GM18858 (cell line): ENCODE results near the gene GLB1L.

ENCODE experiments used
- ATAC-seq: cut with Tn5 transposase; IDR thresholded peaks from one replicate; pipeline ENCODE4 v1.9.1; 2021; ENCODE audit not compliant: unreplicated experiment

Gene GLB1L

DNA sequence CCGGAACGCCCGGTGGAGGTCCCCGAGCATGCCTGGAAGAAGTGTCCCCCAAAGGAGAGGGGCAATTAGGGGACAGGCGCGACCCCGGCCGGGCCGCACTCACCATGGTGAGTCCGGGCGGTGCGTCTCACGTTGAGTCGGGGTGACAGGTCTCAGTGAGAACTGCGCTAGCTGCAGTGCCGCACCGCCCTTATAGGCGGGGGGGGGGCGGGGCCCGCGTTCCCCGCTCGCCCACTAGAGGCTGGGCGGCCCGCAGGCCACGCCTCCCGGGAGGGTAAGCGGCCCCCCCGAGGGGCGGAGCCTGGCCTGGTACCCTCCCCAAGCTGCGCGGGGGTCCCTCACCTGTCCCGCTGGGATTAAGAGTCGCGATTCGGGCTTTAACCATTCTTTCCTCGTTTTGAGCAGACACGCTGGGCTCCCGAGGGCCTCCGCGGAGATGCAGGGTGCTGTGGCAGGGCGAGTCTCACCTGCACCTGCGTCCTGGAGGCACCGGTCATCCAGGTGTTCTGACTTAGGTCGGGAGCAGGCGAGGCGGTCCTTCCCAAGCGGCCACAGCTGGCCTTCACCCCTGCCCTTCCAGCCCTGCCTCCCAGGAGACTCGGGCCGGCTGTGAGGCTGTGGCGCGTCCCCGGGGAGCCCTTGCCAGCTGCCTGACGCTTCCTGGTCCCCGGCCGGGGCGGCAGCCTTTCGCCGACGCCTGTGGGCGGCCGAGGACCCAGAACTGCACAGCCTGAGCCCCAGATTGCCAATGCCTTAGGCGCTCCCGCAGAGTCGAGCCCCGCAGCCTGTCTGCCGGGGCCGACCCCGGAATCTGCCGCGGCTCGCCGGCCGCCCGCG lies 8.7 kb upstream of the GLB1L start, which contains the start of gene TUBA4A:
TUBA4A (minus strand) TSS at position 166 of the 837 bp plus-strand sequence; CDS start at position 106, 60 bp downstream.
- peak; percentile 33 for ATAC-seq

DNA sequence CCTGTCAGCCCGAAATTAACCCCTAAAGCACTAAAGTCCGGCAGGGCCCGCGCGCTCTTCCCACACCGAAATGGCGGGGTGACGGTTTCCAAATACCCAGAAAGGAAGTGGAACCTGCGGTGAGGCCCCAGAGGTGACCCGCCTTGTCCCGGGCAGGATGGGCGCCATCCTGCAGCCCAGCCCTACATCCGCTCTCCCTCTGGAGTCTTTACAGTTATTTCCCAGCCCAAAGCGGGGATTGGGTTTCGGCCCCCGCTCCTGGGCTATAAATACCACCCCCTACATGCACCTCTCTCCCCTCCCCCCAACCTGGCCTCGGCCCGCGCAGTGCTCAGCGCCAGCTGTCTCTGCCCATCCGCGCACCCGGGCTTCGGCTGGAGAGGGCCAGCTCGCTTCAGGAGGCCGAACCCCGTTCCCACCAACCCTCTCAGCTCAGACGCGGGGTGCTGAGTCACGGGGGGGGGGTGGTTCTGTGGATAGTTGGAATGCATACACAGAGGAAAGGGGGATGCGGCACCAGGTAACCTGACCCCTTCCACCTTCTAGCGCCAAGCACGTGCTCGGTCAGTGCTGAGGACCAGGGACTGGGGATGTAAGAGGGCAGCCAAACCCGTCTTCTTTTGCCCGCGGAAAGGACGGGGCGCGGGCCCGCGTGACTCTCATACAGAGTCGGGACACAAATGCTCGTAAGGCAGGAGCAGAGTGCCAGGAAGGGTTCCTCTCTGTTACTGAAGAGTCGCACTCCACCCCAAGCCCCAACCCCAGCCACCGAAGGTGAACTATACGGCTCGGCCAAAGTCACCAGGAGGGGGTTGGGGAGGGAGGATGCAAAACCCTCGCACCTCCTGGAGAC lies 7.9 kb upstream of the GLB1L start, which contains the start of gene TUBA4B:
TUBA4B (plus strand) TSS at position 344 of the 853 bp plus-strand sequence; CDS start at position 509, 165 bp downstream.
- no peak for ATAC-seq

DNA sequence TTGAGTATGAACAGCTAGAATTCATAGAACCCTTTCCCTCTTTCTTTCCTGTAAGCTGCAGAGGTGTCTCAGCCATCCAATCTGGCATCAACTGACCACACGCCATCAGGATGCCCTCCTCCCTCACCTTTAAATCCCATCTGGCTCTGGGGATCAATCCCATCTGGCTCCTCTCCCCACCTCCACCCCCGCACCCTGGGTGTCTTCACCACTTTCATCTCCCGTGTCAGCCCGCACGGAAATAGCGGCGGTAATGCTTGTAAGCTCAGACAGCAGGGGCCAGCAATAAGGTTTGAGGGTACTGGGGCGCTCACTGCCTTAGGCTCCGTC lies 7.3 kb upstream of the GLB1L start:
- no peak for ATAC-seq

DNA sequence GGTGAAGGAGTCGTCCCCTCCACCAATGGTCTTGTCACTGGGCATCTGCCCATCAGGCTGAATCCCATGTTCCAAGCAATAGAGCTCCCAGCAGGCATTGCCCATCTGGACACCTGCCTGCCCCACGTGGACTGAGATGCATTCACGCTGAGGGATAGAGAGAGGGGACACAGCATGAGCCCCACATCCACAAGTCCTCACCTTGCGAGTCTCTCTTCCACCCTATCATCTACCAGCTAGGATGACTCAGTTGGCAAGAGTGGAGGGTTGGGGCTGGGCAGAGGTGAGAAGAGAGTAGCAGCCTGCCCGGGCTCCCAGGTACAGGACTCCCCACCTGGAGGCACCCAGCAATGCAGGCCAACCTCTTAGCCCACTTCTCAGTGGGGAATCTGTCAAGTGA lies 6.8 kb upstream of the GLB1L start:
- ATAC-seq = no peak

DNA sequence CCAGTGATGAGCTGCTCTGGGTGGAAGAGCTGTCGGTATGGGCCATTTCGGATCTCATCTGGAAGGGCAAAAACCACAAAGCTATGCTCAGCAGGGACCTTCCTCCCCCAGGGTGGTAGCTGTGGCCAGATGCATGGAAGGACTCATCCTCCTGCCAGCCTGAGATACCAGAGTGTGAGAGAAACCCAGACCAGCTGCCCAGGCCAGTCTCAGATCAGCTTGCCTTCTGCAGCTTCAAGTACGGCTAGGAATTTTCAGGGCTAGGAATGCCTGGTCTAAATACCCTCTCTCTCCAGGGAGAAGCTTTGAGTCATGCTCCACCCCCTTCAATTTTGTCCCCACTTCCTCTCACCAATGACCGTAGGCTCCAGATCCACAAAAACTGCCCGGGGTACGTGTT lies 6.4 kb upstream of the GLB1L start:
- no peak for ATAC-seq

DNA sequence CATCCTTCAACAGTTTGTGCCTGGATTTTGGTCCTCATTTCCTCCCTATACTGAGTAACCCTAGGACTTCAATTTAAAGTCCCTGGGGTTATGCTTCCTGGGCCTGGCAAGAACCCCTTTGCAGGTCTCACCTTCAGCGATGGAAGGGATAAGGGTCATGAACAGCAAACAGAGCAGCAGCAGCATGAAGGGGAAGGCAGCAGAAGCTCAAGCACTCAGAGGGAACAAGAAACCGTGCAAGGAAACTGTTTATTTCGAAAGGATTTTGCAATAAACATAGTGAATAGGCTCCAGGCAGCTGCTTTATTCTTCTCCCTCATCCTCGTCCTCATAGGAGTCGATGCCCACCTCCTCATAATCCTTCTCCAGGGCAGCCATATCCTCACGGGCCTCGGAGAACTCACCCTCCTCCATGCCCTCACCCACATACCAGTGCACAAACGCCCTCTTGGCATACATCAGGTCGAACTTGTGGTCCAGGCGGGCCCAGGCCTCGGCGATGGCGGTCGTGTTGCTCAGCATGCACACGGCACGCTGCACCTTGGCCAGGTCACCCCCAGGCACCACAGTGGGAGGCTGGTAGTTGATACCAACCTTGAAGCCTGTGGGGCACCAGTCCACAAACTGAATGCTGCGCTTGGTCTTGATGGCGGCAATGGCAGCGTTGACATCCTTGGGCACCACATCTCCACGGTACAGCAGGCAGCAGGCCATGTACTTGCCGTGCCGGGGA lies 5.0 kb upstream of the GLB1L start:
- ATAC-seq = no peak

DNA sequence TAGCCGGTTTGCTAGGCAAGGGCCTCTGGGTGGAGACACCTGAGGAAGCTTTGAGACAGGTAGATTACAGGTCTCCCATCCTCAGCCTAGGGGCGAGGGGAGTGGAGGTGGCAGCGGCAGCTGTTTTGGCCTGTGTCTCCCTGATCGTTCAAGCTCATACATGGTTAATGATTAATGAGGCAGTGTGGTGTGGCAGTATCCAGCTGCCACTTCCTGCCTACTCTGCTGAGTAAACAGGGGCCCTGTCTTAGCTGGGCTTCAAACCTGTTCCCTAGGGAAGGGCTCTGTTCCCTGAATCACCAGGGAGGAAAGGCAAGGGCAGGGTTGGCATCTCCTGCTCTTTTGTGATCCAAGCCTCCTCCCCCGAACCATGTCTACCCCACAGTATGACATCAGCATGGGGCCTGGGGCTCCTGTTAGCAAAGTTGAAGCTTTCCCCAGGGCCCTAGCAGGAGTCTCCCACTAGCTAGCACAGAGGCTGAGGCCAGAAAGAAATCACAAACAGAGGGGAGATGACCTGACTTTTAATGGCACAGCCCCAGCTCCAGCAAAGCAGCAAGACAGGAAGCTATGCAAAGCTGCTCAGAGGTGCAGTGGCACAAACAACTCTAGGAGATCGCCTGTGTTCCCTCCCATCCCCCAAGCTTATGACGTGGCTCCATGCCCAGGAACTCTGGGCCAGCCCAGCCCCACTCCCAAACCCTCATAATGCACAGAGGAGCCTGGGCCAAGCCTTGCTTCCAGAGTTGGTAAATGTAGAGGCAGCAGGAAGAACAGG lies 4.1 kb upstream of the GLB1L start:
- peak; percentile 32 for ATAC-seq

DNA sequence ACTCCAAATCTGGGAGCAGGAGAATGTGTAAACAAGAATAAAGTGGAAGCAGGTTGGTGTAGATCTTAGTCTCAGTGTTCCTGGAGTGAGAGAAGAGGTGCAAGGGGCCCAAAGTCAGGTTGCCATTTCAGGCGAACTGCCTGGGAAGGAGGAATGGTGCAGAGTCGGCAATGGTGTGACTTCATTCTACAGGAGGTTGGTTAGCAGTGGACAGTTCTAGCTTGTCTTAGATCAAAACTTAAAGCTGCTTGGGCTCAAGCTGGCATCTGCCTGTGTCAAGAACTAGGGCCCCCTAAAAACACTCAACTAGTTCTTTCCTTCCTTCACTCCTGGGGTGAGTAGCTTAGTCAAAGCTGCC lies 3.6 kb upstream of the GLB1L start:
- ATAC-seq = no peak

DNA sequence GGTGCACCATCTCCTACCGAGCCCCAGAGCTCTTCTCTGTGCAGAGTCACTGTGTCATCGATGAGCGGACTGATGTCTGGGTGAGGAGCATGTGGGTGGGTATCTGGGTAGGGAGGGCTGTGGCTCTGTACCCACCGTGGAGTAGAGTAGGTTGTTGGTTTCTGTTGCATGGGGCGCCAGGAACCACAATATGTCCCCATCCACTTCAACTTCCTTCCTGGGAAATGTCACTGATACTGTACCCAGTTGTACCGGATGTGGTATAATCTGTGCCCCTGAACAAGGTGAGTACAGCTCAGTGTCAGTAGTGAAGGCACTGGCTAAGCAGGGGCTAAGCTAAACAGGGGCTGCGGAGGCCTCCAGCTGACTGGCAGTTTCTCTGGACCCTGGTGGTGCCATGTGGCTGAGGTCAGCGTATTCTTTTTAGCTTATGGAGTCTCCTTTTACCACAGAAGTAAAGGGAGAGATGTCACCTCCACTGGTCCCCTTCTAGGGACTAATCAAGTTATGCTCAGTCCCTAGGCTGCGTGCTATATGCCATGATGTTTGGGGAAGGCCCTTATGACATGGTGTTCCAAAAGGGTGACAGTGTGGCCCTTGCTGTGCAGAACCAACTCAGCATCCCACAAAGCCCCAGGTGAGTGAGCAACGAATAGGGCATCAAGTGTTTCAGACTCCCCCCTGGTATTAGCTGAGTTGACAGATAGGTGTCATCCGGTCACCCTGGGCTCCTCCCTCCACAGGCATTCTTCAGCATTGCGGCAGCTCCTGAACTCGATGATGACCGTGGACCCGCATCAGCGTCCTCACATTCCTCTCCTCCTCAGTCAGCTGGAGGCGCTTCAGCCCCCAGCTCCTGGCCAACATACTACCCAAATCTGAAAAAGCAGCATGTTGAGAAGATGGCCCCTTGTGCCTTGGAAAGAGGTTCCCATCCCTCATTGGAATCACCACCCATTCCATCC lies 2.7 kb upstream of the GLB1L start:
- ATAC-seq = no peak

DNA sequence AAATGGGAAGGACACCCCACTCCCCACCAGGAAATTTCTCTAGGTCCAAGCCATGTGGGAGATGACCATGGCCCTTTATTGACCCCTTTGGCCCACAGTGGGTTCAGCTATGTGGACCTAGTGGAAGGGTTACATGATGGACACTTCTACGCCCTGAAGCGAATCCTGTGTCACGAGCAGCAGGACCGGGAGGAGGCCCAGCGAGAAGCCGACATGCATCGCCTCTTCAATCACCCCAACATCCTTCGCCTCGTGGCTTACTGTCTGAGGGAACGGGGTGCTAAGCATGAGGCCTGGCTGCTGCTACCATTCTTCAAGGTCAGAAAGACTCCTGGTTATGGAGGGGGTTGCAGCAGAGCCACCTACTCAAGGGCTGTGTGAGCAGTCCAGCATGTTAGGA lies 1.3 kb upstream of the GLB1L start:
- ATAC-seq = no peak

DNA sequence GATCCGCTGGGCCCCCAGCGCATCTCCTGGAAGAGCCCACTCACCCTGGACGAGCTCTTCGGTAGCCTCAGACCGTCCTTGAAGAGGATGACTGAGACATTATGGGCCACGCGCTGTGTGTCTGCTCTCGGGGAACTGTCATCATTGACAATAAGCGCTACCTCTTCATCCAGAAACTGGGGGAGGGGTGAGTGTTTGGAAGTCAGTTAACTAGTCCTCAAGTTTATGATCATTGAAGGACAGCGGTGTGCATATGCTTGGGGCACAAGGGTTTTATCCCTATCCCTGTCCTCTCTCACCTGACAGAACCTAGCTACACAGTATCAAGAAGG lies 621 bp upstream of the GLB1L start:
- no peak for ATAC-seq

DNA sequence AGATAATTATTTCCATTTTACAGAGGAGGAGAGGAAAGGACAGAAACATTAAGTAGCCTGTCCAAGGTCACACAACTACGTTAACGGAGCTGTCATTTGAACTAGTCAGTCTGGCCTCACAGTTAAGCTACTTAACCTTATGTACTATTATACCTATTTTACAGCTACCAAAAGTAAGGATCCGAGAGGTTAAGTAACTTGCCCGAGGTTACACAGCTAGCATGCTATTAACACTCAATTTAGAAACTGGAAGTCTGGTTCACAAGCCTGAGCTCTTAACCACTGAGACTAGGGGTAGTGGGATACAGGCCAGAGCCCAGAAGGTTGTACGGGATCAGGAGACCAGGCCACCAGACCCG lies 476 bp downstream of the GLB1L start:
- no peak for ATAC-seq

DNA sequence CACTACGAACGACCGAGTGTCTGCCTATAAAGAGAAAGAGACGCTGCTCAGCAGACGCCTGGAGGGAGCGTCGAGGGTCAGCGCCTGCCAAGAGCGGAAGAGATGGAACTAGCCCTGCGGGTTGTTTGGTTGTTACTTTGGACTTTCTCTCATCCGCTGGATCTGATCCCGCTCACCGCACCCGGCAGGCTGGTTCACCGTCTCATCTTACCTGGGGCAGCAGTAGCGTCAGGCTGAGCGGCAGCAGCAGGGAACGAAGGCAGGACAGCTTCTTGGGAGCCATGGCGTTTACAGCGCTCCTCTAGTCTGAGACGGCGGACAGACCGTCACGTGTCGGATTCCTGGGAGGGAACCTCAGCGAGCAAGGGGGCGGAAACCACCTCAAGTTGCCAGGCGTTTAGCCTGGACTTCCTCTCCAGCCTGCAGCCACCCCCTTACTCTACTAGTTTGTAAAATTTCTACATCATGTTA lies 1.9 kb downstream of the GLB1L start:
- ATAC-seq = no peak

DNA sequence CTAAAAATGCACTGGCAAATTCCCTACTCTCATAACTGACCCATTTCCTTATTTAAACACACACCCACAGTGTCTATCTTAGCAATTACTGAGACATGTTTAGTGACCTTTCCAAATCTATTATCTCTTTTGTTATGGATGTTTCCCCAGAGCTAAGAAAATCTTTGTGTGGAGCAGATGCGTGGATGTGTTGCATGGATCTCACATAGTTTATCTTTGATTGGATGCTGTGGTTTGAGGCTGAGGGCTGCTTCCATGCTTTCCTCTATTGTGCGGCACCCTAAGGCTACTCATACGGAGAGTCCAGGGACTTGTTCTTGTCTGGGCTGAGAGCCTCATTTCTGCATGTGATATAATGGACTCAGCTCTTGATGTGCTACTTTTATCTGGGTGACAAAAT lies 10.9 kb downstream of the GLB1L start:
- no peak for ATAC-seq

DNA sequence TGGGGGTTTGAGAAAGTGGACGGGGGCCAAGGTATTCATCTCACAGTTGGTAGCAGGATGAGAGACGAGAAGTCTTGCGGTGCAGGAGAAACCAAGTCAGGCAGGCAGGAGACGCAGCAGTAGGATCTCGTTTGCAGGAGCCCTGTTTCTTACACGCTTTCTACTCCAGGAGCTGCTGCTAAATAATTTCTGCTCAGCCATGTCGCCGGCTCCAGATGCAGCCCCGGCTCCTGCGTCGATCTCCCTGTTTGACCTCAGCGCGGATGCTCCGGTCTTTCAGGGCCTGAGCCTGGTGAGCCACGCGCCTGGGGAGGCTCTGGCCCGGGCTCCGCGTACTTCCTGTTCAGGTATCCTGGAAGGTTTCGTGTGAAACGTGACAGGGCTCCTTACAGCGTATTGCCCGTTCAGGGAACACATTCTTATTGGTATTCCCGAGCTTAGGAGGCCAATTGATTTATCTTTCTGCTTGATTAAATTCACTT lies 15.1 kb downstream of the GLB1L start:
- no peak for ATAC-seq

DNA sequence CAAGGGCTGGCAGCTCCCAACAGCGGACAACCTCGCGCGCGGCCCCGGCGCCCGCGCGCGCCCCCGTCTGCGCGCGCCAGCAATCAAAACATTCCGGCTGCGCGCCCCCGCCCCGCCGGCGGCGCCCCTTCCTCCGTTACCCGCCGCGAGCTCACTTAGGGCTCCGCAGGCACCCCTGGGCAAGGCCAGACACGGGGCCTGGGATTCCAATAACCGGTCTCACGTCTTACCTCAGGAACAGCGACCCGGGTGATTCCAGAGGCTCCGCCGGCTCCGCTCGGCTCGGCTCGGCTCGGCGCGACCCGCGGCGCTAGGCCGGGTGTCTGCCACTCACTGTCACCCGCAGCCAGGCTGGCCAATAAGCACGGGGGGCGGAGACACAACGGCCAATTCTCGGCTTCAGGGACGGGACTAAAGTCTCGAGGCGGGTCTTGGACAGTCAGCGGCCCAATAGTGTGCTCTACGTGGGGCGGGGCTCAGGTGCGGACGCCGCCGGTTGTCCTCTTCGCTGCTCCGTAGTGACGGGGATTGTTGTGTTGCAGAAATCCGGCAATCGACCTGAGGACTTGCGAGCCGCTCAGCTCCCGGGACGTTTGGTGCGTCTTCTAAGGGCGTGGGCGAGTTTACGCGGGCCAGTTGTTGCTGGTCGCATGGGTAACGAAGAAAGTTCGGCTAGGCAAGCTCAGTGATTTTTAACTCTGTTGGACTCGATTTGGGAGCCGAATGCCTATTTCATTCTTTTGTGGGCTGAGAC lies 15.8 kb downstream of the GLB1L start, which contains the start of the genes ANKZF1 and ATG9A:
ANKZF1 (plus strand) TSS at position 502 of the 754 bp plus-strand sequence. CDS start 452 bp downstream, outside the sequence.
ATG9A (minus strand) TSS at position 332 of the 754 bp plus-strand sequence. CDS start 1,612 bp downstream, outside the sequence.
- ATAC-seq = peak; percentile 83

DNA sequence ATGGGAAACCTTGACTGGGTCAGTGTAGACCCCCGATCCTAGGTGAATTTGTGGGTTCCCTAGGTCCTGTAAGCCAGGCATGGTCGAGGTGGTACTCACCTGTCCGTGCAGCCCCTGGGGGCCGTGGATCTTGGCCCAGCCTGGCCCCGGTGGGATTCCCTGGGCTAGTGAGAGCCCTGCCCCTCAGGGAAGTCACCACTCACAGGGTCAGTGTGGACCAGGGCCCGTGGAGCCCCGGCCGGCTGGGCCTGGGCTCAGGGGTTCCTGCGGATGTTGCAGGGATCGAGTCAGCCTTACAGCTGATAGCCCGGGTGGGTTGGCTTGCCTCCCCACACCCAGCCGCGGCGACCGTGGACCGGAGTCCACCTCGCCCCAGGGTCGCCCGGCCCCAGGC lies 16.3 kb downstream of the GLB1L start:
- ATAC-seq = peak; percentile 8
